ENCODE data around the gene APPBP2. TPM values are rescaled to one million over a fixed set of nuclear protein-coding genes. Genes with fewer than 3 reads are reported as not detected.
"Not testable (repeated sequence)": the region's sequence is repeated elsewhere in the genome, so short reads cannot be mapped to it uniquely, and the experiment has no call there.

APPBP2 gene
- total RNA-seq, 1 donor from 2014 or later: 23.4 TPM

- no peak for DNase-seq (ENCODE audit: low read depth)
- no peaks in the 10 kb centered on the region for H3K27me3 ChIP-seq (ENCODE audit: control insufficient read depth, insufficient read depth, low read length)
- H3K4me3 ChIP-seq (ENCODE audit: low read depth, low read length): peak within 1 kb of the TSS; percentile 32
- H3K36me3 ChIP-seq (ENCODE audit: control insufficient read depth, insufficient read depth, low read length): no peaks in the 10 kb centered on the region
- TF ChIP-seq CTCF (IDR thresholded peaks at IDR 0.05; ENCODE audit: insufficient read depth, low read length, poor library complexity, severe bottlenecking): no peak
Measured at GRCh38 chr17:60422162-60422665, 103.8 kb downstream of the APPBP2 start, which contains the start of gene CHCT1. CHCT1 (plus strand) TSS chr17:60422489; CDS start chr17:60422593, 104 bp downstream.

- Histone ChIP-seq H3K27me3 (ENCODE audit: control insufficient read depth, insufficient read depth, low read length) (no peaks in the 10 kb centered on the region), H3K4me3 (ENCODE audit: low read depth, low read length) (peak overlapping the region; percentile 32), H3K36me3 (ENCODE audit: control insufficient read depth, insufficient read depth, low read length) (no peaks in the 10 kb centered on the region)
- DNase-seq (ENCODE audit: low read depth): no peak
- TF ChIP-seq CTCF (IDR thresholded peaks at IDR 0.05; ENCODE audit: insufficient read depth, low read length, poor library complexity, severe bottlenecking): peak; percentile 96
Measured at GRCh38 chr17:60421273-60422161, 104.5 kb downstream of the APPBP2 start.

- H3K4me3 ChIP-seq (ENCODE audit: low read depth, low read length); H3K27me3 ChIP-seq (ENCODE audit: control insufficient read depth, insufficient read depth, low read length); DNase-seq (ENCODE audit: low read depth); H3K36me3 ChIP-seq (ENCODE audit: control insufficient read depth, insufficient read depth, low read length): not testable (repeated sequence)
Measured at GRCh38 chr17:60419875-60420274, 106.2 kb downstream of the APPBP2 start.

GRCh38 chr17:60419003-60419402 is 107.0 kb downstream of the APPBP2 start:
- DNase-seq (ENCODE audit: low read depth); H3K4me3 ChIP-seq (ENCODE audit: low read depth, low read length); H3K27me3 ChIP-seq (ENCODE audit: control insufficient read depth, insufficient read depth, low read length); H3K36me3 ChIP-seq (ENCODE audit: control insufficient read depth, insufficient read depth, low read length): not testable (repeated sequence)

- H3K36me3 ChIP-seq (ENCODE audit: control insufficient read depth, insufficient read depth, low read length): no peaks in the 10 kb centered on the region
- H3K27me3 ChIP-seq (ENCODE audit: control insufficient read depth, insufficient read depth, low read length): no peaks in the 10 kb centered on the region
- H3K4me3 ChIP-seq (ENCODE audit: low read depth, low read length): no peak overlapping the region
- no peak for DNase-seq (ENCODE audit: low read depth)
- no peak for TF ChIP-seq CTCF (IDR thresholded peaks at IDR 0.05; ENCODE audit: insufficient read depth, low read length, poor library complexity, severe bottlenecking)
Measured at GRCh38 chr17:60416368-60416925, 109.6 kb downstream of the APPBP2 start.

GRCh38 chr17:60415146-60415545 is 110.9 kb downstream of the APPBP2 start:
- H3K36me3 ChIP-seq (ENCODE audit: control insufficient read depth, insufficient read depth, low read length): no peaks in the 10 kb centered on the region
- no peak for TF ChIP-seq CTCF (IDR thresholded peaks at IDR 0.05; ENCODE audit: insufficient read depth, low read length, poor library complexity, severe bottlenecking)
- no peaks in the 10 kb centered on the region for H3K27me3 ChIP-seq (ENCODE audit: control insufficient read depth, insufficient read depth, low read length)
- no peak overlapping the region for H3K4me3 ChIP-seq (ENCODE audit: low read depth, low read length)
- DNase-seq (ENCODE audit: low read depth): no peak
